AG04450 (cell line): Measurements from ENCODE around the gene AOAH. TPM values are rescaled to one million over a fixed set of nuclear protein-coding genes. Genes with fewer than 3 reads are reported as not detected.
"Not testable (repeated sequence)": the region's sequence is repeated elsewhere in the genome, so short reads cannot be mapped to it uniquely, and the experiment has no call there.

Experiments used
- CTCF ChIA-PET: fragments of 300-600, 350-600 bp; formaldehyde crosslinking; extraction: SDS; loops from one replicate; lab custom pipeline; 2022; ENCODE audit warnings: antibody characterized with exemption, inconsistent platforms; lab: Charles Lee
- POLR2A ChIA-PET: fragments of 350-600 bp; formaldehyde crosslinking; extraction: SDS; loops from one replicate; lab custom pipeline; 2021; ENCODE audit warnings: antibody characterized with exemption, inconsistent platforms; lab: Yijun Ruan, JAX
- DNase-seq: peaks from one replicate; pipeline ENCODE4 v3.0.0-alpha.2; 2011; ENCODE audit warnings: low read depth, low spot score
- H3K27ac ChIP-seq: one replicate; pipeline ENCODE4 v1.5.1; 2012; ENCODE audit warnings: low read depth, low read length, control low read depth
- H3K27me3 ChIP-seq: one replicate; pipeline ENCODE4 v1.6.0; 2012; ENCODE audit warnings: low read length; ENCODE audit not compliant: control insufficient read depth, insufficient read depth
- H3K4me3 ChIP-seq: 2 replicates; pipeline ENCODE4 v1.5.1; 2011; ENCODE audit warnings: mild to moderate bottlenecking, low read depth, low read length, control low read depth
- H3K9me3 ChIP-seq: 2 replicates; pipeline ENCODE4 v1.5.1; 2012; ENCODE audit warnings: low read length; ENCODE audit not compliant: control insufficient read depth, insufficient read depth
- polyA plus RNA-seq: library from polyadenylated mRNA; depleted of rRNA; stranded (reverse); fragments of >200 nt; gene quantifications from 2 replicates; pipeline ENCODE4 v1.2.3, GENCODE V29; 2011
- TF ChIP-seq, protein P1 (sequence below): IDR thresholded peaks from 2 replicates; pipeline ENCODE4 v1.5.1; 2011; ENCODE audit warnings: low read depth, low read length, control low read depth, inconsistent platforms

The AOAH gene
- polyA plus RNA-seq, 1 experiment: not detected

DNA sequence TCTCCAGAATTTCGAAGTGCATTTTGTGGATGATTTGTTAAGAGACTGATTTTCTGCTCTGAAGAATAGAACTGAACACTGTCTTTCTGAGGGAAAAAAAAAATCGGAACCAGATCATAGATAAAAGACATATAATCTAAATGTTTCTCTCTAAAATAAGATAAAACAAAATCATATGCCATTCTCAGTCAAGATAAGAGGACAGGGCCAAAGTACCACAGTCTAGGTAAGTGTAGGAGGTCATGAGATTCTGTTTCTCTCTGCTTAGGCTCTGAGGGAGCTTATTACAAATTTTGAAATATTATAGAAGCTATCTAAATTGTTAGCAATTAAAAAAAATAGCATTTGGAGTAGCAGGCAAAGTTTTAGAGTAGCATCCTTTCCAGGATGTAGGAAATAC lies 702 bp upstream of the AOAH start:
- Histone ChIP-seq H3K4me3 (no peak overlapping the region), H3K27me3 (no peaks in the 10 kb centered on the region), H3K9me3 (no peaks in the 10 kb centered on the region), H3K27ac (no peak overlapping the region)
- DNase-seq: no peak
- ChIA-PET POLR2A (no interaction called here), CTCF (interaction anchor here (1.0 kb wide), 1 partner anchor 54 kb away, joined by 4 read pairs; no protein-coding TSS in a partner anchor)
- TF ChIP-seq, protein P1, sequence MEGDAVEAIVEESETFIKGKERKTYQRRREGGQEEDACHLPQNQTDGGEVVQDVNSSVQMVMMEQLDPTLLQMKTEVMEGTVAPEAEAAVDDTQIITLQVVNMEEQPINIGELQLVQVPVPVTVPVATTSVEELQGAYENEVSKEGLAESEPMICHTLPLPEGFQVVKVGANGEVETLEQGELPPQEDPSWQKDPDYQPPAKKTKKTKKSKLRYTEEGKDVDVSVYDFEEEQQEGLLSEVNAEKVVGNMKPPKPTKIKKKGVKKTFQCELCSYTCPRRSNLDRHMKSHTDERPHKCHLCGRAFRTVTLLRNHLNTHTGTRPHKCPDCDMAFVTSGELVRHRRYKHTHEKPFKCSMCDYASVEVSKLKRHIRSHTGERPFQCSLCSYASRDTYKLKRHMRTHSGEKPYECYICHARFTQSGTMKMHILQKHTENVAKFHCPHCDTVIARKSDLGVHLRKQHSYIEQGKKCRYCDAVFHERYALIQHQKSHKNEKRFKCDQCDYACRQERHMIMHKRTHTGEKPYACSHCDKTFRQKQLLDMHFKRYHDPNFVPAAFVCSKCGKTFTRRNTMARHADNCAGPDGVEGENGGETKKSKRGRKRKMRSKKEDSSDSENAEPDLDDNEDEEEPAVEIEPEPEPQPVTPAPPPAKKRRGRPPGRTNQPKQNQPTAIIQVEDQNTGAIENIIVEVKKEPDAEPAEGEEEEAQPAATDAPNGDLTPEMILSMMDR: no peak

DNA sequence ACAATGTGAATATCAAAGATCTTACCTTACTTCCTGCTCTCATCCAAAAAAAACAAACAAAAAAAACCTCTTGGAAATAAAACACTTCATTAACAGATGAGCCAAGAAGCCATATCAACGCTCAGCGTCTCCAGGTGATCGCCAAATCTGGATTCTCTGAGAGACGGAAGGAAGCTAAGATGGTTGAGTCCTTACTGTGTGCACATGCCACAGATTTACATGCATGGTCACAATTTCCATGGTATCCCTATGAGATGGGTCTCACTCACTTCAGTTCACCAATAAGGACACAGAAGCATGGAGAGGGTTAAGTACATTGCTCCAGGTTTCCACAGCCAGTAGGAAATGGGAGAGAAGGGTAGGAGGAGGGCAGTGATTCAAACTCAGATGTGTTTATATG lies 1.0 kb downstream of the AOAH start:
- TF ChIP-seq, protein P1: no peak
- Histone ChIP-seq H3K4me3 (no peak overlapping the region), H3K27ac (no peak overlapping the region), H3K9me3 (no peaks in the 10 kb centered on the region), H3K27me3 (no peaks in the 10 kb centered on the region)
- DNase-seq: no peak
- ChIA-PET POLR2A (no interaction called here), CTCF (interaction anchor here (0.6 kb wide), 1 partner anchor 464 kb away, joined by 5 read pairs; no protein-coding TSS in a partner anchor)

DNA sequence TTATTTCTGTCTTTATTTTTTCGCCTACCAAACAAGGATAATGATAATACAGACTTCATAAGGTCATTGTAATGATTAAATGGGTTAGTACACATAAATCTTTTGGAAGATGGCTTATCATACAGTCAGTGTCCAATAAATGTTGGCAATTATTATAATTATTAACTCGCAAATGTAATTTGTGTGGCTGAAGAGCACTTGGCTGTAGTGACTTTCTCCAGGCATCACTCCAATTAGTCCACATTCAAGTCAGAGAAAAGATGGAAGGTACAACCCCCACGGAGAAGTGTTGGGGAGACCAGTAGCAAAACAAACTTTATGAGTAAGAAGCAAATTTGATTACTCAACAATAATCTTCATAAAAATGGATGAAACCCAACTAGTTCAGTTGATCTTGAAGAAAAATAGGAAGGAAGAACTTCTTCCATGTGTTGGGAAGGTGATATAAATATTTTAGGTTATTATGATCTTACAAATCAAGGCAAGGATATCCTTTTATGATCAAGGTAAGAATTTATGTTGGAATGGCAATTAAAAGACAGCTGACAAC lies 5.1 kb downstream of the AOAH start:
- ChIA-PET POLR2A (no interaction called here), CTCF (no interaction called here)
- no peak overlapping the region for H3K4me3 ChIP-seq
- no peaks in the 10 kb centered on the region for H3K9me3 ChIP-seq
- no peaks in the 10 kb centered on the region for H3K27me3 ChIP-seq
- no peak for DNase-seq
- TF ChIP-seq, protein P1: no peak
- H3K27ac ChIP-seq: no peak overlapping the region

DNA sequence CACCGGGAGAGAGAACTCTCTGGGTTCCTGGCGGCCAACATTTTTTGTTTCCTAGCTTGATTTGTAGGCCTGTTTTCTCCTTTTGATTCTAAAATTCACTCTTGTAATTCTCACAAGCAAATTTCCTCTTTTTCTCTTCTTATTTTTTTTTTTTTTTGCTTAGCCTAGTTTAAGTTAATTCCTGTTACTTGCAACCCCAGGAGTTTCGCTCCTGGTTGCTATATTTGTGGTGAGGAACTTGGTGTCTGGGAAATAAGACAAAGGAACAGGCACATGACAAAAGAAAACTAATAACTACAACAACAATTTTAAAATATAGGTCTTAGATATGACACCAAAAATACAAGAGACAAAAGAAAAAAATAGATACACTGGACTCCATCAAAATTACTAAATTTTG lies 6.7 kb downstream of the AOAH start:
- CTCF ChIA-PET: interaction anchor here (0.9 kb wide), 1 partner anchor 276 kb away, joined by 4 read pairs; no protein-coding TSS in a partner anchor
- no peak overlapping the region for H3K4me3 ChIP-seq
- TF ChIP-seq, protein P1: no peak
- POLR2A ChIA-PET: no interaction called here
- no peaks in the 10 kb centered on the region for H3K9me3 ChIP-seq
- DNase-seq: no peak
- no peak overlapping the region for H3K27ac ChIP-seq
- H3K27me3 ChIP-seq: no peaks in the 10 kb centered on the region

DNA sequence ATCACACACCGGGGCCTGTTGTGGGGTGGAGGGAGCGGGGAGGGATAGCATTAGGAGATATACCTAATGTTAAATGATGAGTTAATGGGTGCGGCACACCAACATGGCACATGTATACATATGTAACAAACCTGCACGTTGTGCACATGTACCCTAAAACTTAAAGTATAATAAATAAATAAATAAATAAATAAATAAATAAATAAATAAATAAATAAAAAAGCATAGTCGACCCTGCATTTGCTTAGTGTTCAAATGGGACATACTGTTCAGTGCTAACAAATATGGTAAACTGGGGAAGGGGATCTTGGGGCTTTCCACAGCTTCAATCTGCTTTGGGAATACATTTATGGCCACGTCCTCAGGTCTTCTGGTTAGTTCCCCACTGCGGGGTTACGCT lies 7.5 kb downstream of the AOAH start:
- H3K9me3 ChIP-seq, H3K4me3 ChIP-seq, POLR2A ChIA-PET, DNase-seq, H3K27me3 ChIP-seq, H3K27ac ChIP-seq: not testable (repeated sequence)
- CTCF ChIA-PET: interaction anchor here (0.9 kb wide), 1 partner anchor 276 kb away, joined by 4 read pairs; no protein-coding TSS in a partner anchor
